HG03103 (cell line): Measurements from ENCODE around the gene CCNI.
"Not testable (repeated sequence)": the region's sequence is repeated elsewhere in the genome, so short reads cannot be mapped to it uniquely, and the experiment has no call there.

Experiments used
- ATAC-seq: cut with Tn5 transposase; IDR thresholded peaks from one replicate; pipeline ENCODE4 v1.9.1; 2021; ENCODE audit warnings: low read depth; ENCODE audit not compliant: unreplicated experiment

CCNI gene

GRCh38 chr4:77075869-77076799 is at the start of gene CCNI:
Gene CCNI (minus strand): TSS chr4:77075989. CDS start chr4:77066362, 9,627 bp downstream.
- ATAC-seq, result peak; percentile 45

- no peak for ATAC-seq
Measured at GRCh38 chr4:77124576-77124975, 48.8 kb upstream of the CCNI start.

- peak; percentile 41 for ATAC-seq
Measured at GRCh38 chr4:77123411-77123810, 47.6 kb upstream of the CCNI start.

- ATAC-seq, result no peak
Measured at GRCh38 chr4:77122656-77123055, 46.9 kb upstream of the CCNI start.

- no peak for ATAC-seq
Measured at GRCh38 chr4:77121736-77122240, 46.0 kb upstream of the CCNI start.

- peak; percentile 71 for ATAC-seq
Measured at GRCh38 chr4:77120886-77121508, 45.2 kb upstream of the CCNI start.

GRCh38 chr4:77117721-77118120 is 41.9 kb upstream of the CCNI start:
- no peak for ATAC-seq

- ATAC-seq, result no peak
Measured at GRCh38 chr4:77113069-77113468, 37.3 kb upstream of the CCNI start.

- no peak for ATAC-seq
Measured at GRCh38 chr4:77110730-77111129, 34.9 kb upstream of the CCNI start.

- no peak for ATAC-seq
Measured at GRCh38 chr4:77104791-77105540, 29.2 kb upstream of the CCNI start.

GRCh38 chr4:77104388-77104787 is 28.6 kb upstream of the CCNI start:
- no peak for ATAC-seq

- ATAC-seq, result no peak
Measured at GRCh38 chr4:77100234-77100633, 24.4 kb upstream of the CCNI start.

GRCh38 chr4:77097611-77098010 is 21.8 kb upstream of the CCNI start:
- no peak for ATAC-seq

GRCh38 chr4:77095101-77095821 is 19.5 kb upstream of the CCNI start:
- peak; percentile 92 for ATAC-seq

GRCh38 chr4:77094496-77094895 is 18.7 kb upstream of the CCNI start:
- ATAC-seq, result no peak

GRCh38 chr4:77093401-77093800 is 17.6 kb upstream of the CCNI start:
- ATAC-seq, result no peak

GRCh38 chr4:77092975-77093374 is 17.2 kb upstream of the CCNI start:
- ATAC-seq, result no peak

- no peak for ATAC-seq
Measured at GRCh38 chr4:77089866-77090265, 14.1 kb upstream of the CCNI start.

GRCh38 chr4:77087027-77087426 is 11.2 kb upstream of the CCNI start:
- not testable (repeated sequence) for ATAC-seq

- ATAC-seq, result no peak
Measured at GRCh38 chr4:77084019-77084639, 8.3 kb upstream of the CCNI start.
